ENCODE results near the gene PXYLP1.
"Not testable (repeated sequence)": the region's sequence is repeated elsewhere in the genome, so short reads cannot be mapped to it uniquely, and the experiment has no call there.

Gene PXYLP1

DNA sequence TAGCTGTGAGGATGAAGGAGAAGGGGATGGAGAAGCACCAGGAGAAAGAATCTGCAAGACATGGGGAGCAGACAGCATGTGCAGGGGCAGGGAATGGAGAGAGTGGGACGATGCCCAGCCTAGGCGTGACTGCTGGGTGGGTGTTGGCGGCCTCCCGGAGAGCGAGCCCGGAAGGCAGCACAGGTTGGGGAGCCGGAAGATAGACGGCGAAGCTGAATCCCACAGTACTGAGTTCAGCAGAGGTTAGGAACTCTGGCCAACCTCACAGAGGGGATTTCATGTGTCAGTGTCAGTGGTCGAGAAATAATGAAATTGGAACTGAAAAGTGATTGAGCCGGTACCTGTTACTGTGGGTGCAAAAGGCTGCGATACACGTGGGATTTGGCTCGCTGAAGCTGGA lies 55.2 kb downstream of the PXYLP1 start:
- Mint-ChIP-seq H3K27me3 (no peaks in the 10 kb centered on the region), H3K4me1 (no peaks in the 10 kb centered on the region), H3K4me3 (no peak overlapping the region), H3K9me3 (no peaks in the 10 kb centered on the region), H3K27ac (no peak overlapping the region), H3K36me3 (peaks cover 17% of the 10 kb centered on the region)

DNA sequence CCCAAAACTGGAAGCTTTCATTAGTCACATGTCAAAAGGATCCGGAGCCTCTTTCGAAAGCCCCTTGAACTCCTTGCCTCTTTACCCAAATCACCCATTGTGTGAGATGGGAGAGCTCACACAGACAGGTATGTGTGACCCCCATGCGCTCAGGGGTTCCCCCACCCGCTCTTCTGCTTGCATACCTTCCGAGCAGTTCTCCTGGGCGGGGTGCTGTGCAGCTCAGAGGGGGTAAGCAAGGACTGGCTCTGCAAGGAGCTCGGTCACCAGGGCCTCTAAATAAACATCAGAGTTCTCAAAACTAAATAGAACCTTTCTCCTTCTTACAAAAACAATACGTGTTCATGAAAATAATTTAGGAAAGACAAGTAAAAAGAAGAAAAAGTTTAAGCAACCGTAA lies 55.7 kb downstream of the PXYLP1 start:
- H3K9me3 Mint-ChIP-seq, result no peaks in the 10 kb centered on the region
- no peaks in the 10 kb centered on the region for H3K27me3 Mint-ChIP-seq
- H3K4me1 Mint-ChIP-seq, result no peaks in the 10 kb centered on the region
- H3K36me3 Mint-ChIP-seq, result peaks cover 16% of the 10 kb centered on the region
- no peak overlapping the region for H3K27ac Mint-ChIP-seq
- no peak overlapping the region for H3K4me3 Mint-ChIP-seq

DNA sequence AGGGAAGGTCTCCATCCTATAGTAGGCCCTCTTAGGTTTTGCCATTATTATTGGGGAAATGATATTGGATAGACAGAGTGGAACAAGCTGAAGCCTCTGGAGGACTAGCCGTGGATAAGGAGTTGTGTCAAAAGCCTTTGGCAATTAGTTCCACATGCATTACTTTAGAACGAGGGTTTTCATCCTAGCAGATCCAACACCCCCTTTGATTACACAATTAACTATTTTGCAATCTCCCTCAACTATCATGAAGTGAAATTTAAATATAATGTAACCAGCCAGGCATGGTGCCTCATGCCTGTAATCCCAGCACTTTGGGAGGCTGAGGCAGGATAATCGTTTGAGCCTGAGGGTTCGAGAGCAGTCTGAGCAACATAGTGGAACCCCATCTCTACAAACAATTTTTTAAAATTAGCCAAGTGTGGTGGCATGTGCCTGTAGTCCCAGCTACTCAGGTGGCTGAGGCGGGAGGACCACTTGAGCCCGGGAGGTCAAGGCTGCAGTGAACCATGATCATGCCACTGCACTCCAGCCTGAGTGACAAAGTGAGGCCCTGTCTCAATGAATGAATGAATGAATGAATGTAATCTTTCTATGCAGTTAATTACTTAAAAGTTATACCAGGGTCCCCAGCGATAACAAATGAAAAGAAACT lies 56.8 kb downstream of the PXYLP1 start:
- Mint-ChIP-seq H3K36me3 (peaks cover 17% of the 10 kb centered on the region), H3K4me3 (no peak overlapping the region), H3K9me3 (no peaks in the 10 kb centered on the region), H3K27me3 (no peaks in the 10 kb centered on the region), H3K27ac (no peak overlapping the region), H3K4me1 (peaks cover 7% of the 10 kb centered on the region)

DNA sequence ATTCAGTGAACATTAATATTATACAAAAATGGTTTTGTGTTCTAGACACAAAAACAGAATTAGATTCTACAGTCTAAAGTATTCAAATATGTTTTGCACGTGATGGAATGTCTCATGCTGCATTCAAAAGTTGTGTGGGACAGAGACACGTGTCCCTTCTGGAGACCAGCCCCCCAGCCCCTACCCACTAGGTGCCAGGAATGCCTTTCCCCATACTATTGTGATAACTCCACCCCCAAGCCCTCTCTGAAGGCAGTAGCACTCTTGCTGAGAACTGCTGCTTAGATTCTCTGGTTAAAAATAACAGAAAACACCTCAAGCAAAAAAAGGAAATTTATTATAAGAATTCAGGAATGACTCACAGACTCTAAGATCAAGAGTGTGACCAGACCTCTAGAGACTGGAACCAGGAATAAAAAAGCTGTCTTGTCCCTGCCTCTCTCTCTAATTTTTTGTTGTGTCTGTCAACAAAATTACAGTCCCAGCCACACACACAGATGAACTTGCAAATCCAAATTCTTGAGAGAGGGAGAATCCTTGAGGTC lies 57.7 kb downstream of the PXYLP1 start:
- Mint-ChIP-seq H3K4me1 (peaks cover 16% of the 10 kb centered on the region), H3K36me3 (peaks cover 14% of the 10 kb centered on the region), H3K27ac (no peak overlapping the region), H3K9me3 (no peaks in the 10 kb centered on the region), H3K4me3 (no peak overlapping the region), H3K27me3 (no peaks in the 10 kb centered on the region)

DNA sequence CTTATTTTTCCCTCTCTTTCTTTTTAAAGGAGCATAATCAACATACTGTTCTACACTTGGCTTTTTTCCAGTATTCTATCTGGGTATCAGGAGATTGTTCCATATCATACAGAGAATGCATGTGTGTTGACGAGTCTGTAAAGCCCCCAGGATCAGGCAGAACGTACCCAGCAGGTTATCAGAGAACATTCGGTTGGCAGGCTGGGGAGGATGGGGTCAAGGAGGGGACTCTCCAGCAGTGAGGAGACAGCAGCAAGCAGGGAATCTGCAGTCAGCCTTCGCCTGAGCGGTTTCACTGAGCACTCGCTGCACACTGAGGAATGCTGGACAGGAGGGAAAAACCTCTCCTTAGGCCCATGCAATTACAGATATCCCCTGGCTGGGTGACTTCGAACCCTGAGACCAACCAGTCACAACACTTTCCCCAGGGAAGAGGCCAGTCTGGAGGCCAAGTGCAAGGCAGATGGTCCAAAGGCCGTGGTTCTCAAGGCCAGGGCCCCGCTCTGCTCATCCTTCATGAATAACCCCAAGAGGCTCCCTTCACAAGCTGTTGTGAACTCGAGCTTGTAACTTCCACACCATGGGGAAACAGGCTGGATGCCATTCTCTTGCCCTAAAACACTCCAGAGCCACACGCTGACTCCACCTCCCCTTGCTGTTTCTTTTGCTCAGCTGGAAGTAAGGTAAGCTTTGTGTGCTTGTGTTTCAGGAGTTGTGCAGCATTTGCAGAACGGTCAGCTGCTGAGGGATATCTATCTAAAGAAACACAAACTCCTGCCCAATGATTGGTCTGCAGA lies 60.1 kb downstream of the PXYLP1 start:
- Mint-ChIP-seq H3K27ac (no peak overlapping the region), H3K4me1 (peaks cover 23% of the 10 kb centered on the region), H3K4me3 (no peak overlapping the region), H3K9me3 (no peaks in the 10 kb centered on the region), H3K36me3 (peaks cover 16% of the 10 kb centered on the region), H3K27me3 (no peaks in the 10 kb centered on the region)

DNA sequence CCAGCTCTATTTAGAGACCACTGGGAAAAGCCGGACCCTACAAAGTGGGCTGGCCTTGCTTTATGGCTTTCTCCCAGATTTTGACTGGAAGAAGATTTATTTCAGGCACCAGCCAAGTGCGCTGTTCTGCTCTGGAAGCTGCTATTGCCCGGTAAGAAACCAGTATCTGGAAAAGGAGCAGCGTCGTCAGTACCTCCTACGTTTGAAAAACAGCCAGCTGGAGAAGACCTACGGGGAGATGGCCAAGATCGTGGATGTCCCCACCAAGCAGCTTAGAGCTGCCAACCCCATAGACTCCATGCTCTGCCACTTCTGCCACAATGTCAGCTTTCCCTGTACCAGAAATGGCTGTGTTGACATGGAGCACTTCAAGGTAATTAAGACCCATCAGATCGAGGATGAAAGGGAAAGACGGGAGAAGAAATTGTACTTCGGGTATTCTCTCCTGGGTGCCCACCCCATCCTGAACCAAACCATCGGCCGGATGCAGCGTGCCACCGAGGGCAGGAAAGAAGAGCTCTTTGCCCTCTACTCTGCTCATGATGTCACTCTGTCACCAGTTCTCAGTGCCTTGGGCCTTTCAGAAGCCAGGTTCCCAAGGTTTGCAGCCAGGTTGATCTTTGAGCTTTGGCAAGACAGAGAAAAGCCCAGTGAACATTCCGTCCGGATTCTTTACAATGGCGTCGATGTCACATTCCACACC lies 60.9 kb downstream of the PXYLP1 start:
- Mint-ChIP-seq H3K27me3 (no peaks in the 10 kb centered on the region), H3K9me3 (no peaks in the 10 kb centered on the region), H3K4me3 (peak overlapping the region; percentile 16), H3K27ac (peak overlapping the region; percentile 61), H3K4me1 (peaks cover 23% of the 10 kb centered on the region), H3K36me3 (peaks cover 15% of the 10 kb centered on the region)

DNA sequence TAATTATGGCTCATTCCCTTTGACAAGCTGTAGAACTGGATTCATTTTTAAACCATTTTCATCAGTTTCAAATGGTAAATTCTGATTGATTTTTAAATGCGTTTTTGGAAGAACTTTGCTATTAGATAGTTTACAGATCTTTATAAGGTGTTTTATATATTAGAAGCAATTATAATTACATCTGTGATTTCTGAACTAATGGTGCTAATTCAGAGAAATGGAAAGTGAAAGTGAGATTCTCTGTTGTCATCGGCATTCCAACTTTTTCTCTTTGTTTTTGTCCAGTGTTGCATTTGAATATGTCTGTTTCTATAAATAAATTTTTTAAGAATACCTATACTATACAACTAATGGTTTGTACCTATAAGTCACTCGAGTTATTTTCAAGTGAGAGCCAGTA lies 62.7 kb downstream of the PXYLP1 start:
- H3K27ac Mint-ChIP-seq, result peak overlapping the region; percentile 89

DNA sequence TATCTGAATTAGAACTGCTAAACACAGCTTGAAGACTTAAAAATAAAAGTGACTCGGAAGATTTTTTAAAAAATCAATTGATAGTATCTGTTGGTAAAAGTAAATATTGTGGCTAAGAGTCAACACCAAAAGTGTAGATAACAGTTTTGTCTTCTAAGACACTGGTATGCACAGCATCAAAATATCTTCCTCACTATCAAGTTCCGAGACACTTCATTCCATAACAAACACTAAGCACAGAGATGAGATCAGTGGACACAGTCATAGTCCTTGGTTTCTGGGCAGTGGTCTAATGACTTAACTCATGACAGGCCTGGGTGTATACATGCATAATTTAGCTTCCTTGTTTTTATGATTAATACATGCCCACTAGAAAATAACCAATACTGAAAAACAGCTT lies 63.2 kb downstream of the PXYLP1 start:
- Mint-ChIP-seq H3K27ac (peak overlapping the region; percentile 24), H3K4me1 (peaks cover 31% of the 10 kb centered on the region), H3K36me3 (peaks cover 16% of the 10 kb centered on the region), H3K4me3 (peak overlapping the region; percentile 85), H3K9me3 (no peaks in the 10 kb centered on the region), H3K27me3 (no peaks in the 10 kb centered on the region)

More for the DNA sequence above, 62.7 kb downstream of the PXYLP1 start:
- Mint-ChIP-seq H3K4me3 (peak overlapping the region; percentile 85), H3K27me3 (no peaks in the 10 kb centered on the region), H3K4me1 (peaks cover 26% of the 10 kb centered on the region), H3K9me3 (no peaks in the 10 kb centered on the region), H3K36me3 (peaks cover 16% of the 10 kb centered on the region)

DNA sequence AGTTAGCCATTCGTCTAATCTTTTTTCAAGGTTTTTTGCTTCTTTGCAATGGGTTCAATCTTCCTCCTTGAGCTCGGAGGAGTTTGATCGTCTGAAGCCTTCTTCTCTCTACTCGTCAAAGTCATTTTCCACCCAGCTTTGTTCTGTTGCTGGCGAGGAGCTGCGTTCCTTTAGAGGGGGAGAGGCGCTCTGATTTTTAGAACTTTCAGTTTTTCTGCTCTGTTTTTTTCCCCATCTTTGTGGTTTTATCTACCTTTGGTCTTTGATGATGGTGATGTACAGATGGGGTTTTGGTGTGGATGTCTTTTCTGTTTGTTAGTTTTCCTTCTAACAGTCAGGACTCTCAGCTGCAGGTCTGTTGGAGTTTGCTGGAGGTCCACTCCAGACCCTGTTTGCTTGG lies 68.8 kb downstream of the PXYLP1 start:
- H3K27me3 Mint-ChIP-seq, H3K36me3 Mint-ChIP-seq, H3K9me3 Mint-ChIP-seq: not testable (repeated sequence)
- Mint-ChIP-seq H3K4me3 (peak overlapping the region; percentile 77), H3K27ac (peak overlapping the region; percentile 89), H3K4me1 (peaks cover 41% of the 10 kb centered on the region)

DNA sequence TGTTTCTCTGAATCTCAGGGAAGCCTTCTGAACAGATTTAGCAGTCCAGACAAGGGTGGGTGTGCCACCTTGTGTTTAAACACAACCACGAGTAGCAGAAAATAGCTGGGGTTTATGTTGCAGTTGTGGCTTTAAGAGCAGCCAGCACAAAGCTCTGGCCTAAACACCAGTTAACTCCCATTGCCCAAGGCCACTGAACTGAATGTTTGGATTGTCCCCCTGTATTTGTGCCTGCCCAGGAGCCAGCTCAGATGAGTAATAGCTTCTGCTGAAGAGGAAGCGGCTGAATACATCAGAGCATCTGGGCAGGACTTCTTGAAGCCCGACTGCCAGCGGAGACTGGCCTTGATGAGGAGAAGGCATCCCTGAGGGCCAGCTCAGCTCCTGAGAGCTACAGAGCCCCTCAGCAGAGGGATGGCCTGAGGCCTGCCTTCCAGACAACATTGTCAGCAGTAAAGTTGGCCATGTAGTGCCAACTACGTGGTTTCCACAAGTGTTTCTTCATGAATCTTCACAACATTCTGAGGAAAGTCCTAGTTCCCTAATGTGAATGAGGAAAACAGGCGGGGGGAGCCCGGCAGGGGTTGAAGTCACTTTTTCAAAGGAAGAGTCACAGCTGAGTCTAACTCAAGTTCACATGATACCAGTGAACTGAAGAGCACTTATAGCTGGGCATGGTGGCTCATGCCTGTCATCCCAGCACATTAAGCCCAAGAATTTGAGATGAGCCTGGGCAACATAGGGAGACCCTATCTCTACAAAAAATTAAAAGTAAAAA lies 70.9 kb downstream of the PXYLP1 start:
- Mint-ChIP-seq H3K4me1 (peaks cover 57% of the 10 kb centered on the region), H3K36me3 (peaks cover 3% of the 10 kb centered on the region), H3K9me3 (no peaks in the 10 kb centered on the region), H3K27ac (peak overlapping the region; percentile 30), H3K27me3 (no peaks in the 10 kb centered on the region), H3K4me3 (no peak overlapping the region)

DNA sequence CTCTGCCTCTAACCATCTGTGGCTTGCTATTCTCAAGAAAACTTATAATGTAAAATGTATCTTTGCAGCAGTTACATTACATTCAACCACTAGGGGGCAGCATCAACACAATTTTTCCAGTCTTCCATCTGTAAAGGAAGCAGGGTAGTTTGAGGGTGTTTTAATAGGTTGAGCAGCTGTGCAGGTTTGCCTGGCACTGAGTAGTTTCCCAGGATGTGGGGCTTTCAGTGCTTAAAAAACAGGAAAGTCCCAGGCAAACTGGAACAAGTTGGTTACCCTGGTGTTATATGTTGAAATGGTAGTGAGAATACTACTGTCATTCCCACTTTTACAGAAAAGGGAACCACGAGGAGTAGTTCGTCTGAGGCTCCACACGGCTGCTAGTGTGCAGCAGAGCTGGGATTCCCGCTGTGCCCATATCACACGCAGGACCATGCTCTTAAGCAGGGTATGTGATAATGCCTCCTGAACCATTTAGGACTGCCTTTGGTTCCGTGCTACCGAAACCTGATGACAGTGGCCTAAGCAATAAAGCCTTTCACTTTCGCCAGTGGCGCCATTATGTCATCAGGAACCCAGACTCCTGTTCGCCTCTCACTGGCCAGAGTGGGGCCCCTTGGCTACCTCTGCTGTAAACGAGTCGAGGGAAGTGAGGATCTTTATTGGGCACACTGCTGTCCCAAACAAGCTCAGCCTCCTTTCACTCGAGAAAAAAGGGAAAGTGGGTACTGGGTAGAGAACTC lies 72.0 kb downstream of the PXYLP1 start:
- Mint-ChIP-seq H3K4me1 (peaks cover 68% of the 10 kb centered on the region), H3K27me3 (no peaks in the 10 kb centered on the region), H3K36me3 (peaks cover 2% of the 10 kb centered on the region), H3K4me3 (no peak overlapping the region), H3K27ac (no peak overlapping the region), H3K9me3 (no peaks in the 10 kb centered on the region)

DNA sequence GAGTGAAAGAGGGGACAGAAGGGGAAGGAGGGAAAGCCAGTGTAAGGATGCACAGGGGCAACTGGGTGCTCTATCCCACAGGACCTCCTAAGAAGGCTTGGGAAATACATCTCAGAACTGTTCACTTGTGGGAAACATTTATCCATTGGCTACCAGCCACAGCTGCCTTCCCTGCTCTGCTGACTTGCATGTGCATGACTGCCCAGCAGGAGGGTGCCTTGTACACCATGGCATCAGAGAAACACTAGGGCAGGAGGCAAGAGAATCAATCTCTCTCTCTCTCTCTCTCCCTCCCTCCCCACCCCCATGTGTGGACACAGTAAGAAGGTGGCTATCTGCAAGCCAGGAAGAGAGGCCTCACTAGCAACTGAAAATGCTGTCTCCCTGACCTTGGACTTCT lies 73.8 kb downstream of the PXYLP1 start:
- H3K27me3 Mint-ChIP-seq, result no peaks in the 10 kb centered on the region
- no peak overlapping the region for H3K4me3 Mint-ChIP-seq
- H3K9me3 Mint-ChIP-seq, result no peaks in the 10 kb centered on the region
- no peaks in the 10 kb centered on the region for H3K36me3 Mint-ChIP-seq
- peaks cover 66% of the 10 kb centered on the region for H3K4me1 Mint-ChIP-seq
- peak overlapping the region; percentile 84 for H3K27ac Mint-ChIP-seq

DNA sequence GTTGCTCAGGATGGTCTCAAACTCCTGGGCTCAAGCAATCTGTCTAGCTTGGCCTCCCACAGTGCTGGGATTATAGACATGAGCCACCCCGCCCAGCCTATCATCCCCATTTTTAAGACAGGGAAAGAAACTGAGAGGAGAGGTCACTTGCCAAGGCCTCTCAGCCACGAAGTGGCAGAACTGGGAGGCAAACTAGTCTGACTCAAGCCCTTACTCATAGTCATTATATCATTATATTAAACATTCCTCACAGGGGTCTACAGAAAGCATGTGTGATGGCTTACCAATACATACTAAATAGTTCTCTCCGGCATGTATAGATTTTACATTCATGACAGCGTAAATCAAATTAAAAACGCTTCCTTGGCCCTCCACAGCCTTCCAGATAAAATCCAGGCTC lies 74.7 kb downstream of the PXYLP1 start:
- no peaks in the 10 kb centered on the region for H3K27me3 Mint-ChIP-seq
- peak overlapping the region; percentile 98 for H3K27ac Mint-ChIP-seq
- no peaks in the 10 kb centered on the region for H3K9me3 Mint-ChIP-seq
- H3K4me1 Mint-ChIP-seq, result peaks cover 66% of the 10 kb centered on the region
- H3K4me3 Mint-ChIP-seq, result peak overlapping the region; percentile 65
- no peaks in the 10 kb centered on the region for H3K36me3 Mint-ChIP-seq

DNA sequence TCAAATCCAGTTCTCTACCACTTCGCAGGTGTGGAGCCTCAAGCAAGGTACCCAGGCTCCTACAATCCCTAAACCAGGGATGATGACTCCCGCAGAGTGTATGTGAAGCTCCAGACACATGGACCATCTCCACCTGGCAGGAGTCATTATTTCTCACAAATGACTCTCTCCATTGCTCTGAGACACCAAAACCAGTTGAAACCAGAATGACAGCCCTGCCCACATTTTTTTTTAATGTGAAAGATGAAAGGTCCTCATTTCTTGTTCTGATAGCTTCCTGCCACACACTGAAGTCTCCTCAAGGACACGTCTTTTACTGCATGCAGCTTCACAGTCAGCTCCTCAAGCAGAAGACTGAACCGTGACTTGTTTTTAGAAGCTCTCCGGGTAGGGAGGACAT lies 75.3 kb downstream of the PXYLP1 start:
- peak overlapping the region; percentile 65 for H3K4me3 Mint-ChIP-seq
- no peaks in the 10 kb centered on the region for H3K27me3 Mint-ChIP-seq
- peaks cover 2% of the 10 kb centered on the region for H3K36me3 Mint-ChIP-seq
- peak overlapping the region; percentile 98 for H3K27ac Mint-ChIP-seq
- peaks cover 68% of the 10 kb centered on the region for H3K4me1 Mint-ChIP-seq
- H3K9me3 Mint-ChIP-seq, result no peaks in the 10 kb centered on the region

Measured in activated naive CD4-positive, alpha-beta T cell treated with anti-CD3 and anti-CD28 coated beads, Interleukin-2, amount 50 U/mL, for 24 hours (primary cell).